ENCODE measurements around the gene TLK2. TPM values are rescaled to one million over a fixed set of nuclear protein-coding genes. Genes with fewer than 3 reads are reported as not detected.

The TLK2 gene
- polyA plus RNA-seq, 1 of the 3 experiments (the other 2 are of a cell fraction) = 51.9 TPM

DNA sequence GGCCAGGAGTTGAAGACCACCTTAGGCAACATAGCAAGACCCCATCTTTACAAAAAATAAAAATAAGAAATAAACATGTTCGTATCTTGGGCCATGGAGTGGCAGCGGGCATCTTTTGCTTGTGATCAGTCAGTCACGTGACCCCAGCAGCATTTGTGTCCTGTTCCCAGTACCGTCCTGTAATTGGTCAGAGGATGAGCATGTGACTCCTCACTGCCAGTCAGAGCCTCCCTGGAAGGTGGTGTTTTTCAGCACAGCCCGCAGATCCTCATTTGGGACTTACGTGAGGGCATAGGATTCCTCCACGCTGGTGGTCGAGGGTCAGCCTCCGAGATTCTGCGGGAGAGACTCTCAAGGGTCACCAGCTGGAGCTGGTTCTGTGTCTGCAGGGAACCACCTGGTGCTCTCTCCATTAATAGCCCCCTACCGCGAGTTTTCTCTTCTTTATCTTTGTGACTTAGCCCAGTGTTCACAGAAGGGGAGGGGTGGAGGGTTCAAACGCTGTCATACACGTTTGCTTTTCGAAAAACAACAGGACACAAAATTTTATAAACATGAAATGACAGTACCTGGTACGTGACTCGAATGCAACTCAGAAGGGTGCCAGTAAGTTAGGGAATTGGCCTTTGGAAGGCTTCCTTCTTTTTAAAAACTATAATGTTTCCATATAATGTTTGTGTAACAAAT is 166.0 kb downstream of the TLK2 start:
- Histone ChIP-seq H4K20me1 (ENCODE audit: insufficient read depth) (peaks cover 55% of the 10 kb centered on the region), H3K9ac (no peak overlapping the region; the same call in 1 of the 2 replicates), H3K79me2 (ENCODE audit: insufficient read depth) (peaks cover 99% of the 10 kb centered on the region), H3K4me1 (ENCODE audit: control insufficient read depth in 1 of 2, insufficient read depth in 2 of 2, low read depth in 1 of 2, low read length in 1 of 2) (no peaks in the 10 kb centered on the region; a peak in 2 of 4 replicates), H3K36me3 (replicated peaks in 1 of 2; ENCODE audit: control insufficient read depth in 1 of 2, insufficient read depth in 2 of 2, low read length in 1 of 2) (peaks cover 13 to 25% of the 10 kb centered on the region in 2 experiments), H3K27ac (ENCODE audit: low read depth in 2 of 2, low read length in 1 of 2) (peak overlapping the region; percentile 48 to 74), H3K4me2 (0 out of 2 replicates have a peak overlapping the region, but pooled peaks have one; percentile 14), H3K9me3 (no peaks in the 10 kb centered on the region), H3K9me2 (no peaks in the 10 kb centered on the region), H3K27me3 (ENCODE audit: insufficient read depth) (no peaks in the 10 kb centered on the region), H2AFZ (ENCODE audit: low read depth) (0 out of 2 replicates have a peak overlapping the region, but pooled peaks have one; percentile 38), H3K4me3 (ENCODE audit: low read depth in 2 of 2, low read length in 1 of 2) (peak overlapping the region in 1 of 2 experiments; percentile 40; a peak in 2 of 4 replicates), H3F3A (replicated peaks; ENCODE audit: insufficient read depth) (peaks cover 34% of the 10 kb centered on the region)
- POLR2A ChIA-PET = no interaction called here
- peak; percentile 94 for DNase-seq
- TF ChIP-seq MXI1 (IDR thresholded peaks at IDR 0.05; ENCODE audit: low read depth, low read length) (peak; percentile 57; the same call in 1 of the 2 replicates), RXRA (IDR thresholded peaks at IDR 0.05; ENCODE audit: borderline replicate concordance, low read depth) (no peak), ELF1 (IDR thresholded peaks at IDR 0.05) (no peak), CHD2 (IDR thresholded peaks at IDR 0.05; ENCODE audit: low read length, partially characterized antibody) (peak; percentile 71), POLR2AphosphoS5 (IDR thresholded peaks at IDR 0.05; ENCODE audit: low read depth, low read length) (peak; percentile 80), FOXJ3 (CRISPR knock-in tag; IDR thresholded peaks at IDR 0.05) (no peak), FOXM1 (IDR thresholded peaks at IDR 0.05; ENCODE audit: low read depth) (no peak), SMC3 (IDR thresholded peaks at IDR 0.05; ENCODE audit: low read depth, low read length) (no peak), YY1 (IDR thresholded peaks at IDR 0.05; ENCODE audit: low read depth) (no peak), RFX5 (IDR thresholded peaks at IDR 0.05; ENCODE audit: low read length) (no peak)
- TF ChIP-seq, protein P1, sequence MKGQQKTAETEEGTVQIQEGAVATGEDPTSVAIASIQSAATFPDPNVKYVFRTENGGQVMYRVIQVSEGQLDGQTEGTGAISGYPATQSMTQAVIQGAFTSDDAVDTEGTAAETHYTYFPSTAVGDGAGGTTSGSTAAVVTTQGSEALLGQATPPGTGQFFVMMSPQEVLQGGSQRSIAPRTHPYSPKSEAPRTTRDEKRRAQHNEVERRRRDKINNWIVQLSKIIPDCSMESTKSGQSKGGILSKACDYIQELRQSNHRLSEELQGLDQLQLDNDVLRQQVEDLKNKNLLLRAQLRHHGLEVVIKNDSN (IDR thresholded peaks at IDR 0.05; ENCODE audit: borderline replicate concordance, low read depth) = peak; percentile 95
- TF ChIP-seq, protein P2, sequence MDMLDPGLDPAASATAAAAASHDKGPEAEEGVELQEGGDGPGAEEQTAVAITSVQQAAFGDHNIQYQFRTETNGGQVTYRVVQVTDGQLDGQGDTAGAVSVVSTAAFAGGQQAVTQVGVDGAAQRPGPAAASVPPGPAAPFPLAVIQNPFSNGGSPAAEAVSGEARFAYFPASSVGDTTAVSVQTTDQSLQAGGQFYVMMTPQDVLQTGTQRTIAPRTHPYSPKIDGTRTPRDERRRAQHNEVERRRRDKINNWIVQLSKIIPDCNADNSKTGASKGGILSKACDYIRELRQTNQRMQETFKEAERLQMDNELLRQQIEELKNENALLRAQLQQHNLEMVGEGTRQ (IDR thresholded peaks at IDR 0.05; ENCODE audit: borderline replicate concordance, low read depth, low read length) = peak; percentile 96
- 47% methylated on average over 17 of the region's 17 CpGs for WGBS (ENCODE audit: low lambda C conversion rate)
- CTCF ChIA-PET = interaction anchor here (1.6 kb wide), 1 partner anchor 28 kb away, joined by 5 read pairs; no protein-coding TSS in a partner anchor

DNA sequence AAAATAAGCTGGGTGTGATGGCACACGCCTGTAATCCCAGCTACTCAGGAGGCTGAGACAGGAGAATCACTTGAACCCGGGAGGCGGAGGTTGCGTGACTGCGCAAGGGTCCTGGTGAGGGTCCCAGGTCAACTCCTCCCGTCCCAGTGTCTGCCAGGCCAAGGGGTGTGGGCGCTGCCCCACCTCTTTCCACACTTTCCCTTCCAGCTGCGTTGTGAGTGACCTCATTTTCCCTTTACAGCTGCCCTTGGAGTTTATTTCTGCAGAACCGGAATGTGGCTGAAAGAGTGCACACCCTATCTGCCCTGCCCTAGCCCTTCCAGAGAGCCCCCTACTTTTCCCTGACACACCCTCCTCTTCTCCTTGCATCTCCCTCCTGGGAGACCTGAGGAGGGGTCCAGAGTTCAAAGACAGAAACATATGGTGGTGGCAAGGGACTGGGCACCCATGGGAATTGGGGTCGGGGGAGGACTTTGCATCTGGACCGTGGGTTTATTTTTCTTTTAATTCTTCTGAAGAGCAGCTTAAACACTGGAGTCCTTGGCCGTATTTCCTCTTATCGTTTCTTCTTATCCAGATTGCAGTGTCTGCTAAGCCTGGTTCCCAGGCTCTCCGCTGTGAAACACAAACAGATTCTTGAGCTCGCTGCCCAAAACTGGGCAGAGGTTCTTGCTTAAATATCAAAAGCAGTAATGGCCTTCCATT is 169.8 kb downstream of the TLK2 start:
- no peaks in the 10 kb centered on the region for H3K9me2 ChIP-seq
- peaks cover 43% of the 10 kb centered on the region for H3F3A ChIP-seq (replicated peaks; ENCODE audit: insufficient read depth)
- H3K36me3 ChIP-seq (replicated peaks in 1 of 2; ENCODE audit: control insufficient read depth in 1 of 2, insufficient read depth in 2 of 2, low read length in 1 of 2) = peaks cover 13 to 20% of the 10 kb centered on the region in 2 experiments
- DNase-seq = no peak
- H3K4me3 ChIP-seq (ENCODE audit: low read depth in 2 of 2, low read length in 1 of 2) = no peak overlapping the region
- H4K20me1 ChIP-seq (ENCODE audit: insufficient read depth) = peaks cover 27% of the 10 kb centered on the region
- no peak overlapping the region for H2AFZ ChIP-seq (ENCODE audit: low read depth)
- H3K4me2 ChIP-seq = no peak overlapping the region
- 90% methylated on average over 15 of the region's 15 CpGs for WGBS (ENCODE audit: low lambda C conversion rate)
- H3K27me3 ChIP-seq (ENCODE audit: insufficient read depth) = no peaks in the 10 kb centered on the region
- H3K4me1 ChIP-seq (ENCODE audit: control insufficient read depth in 1 of 2, insufficient read depth in 2 of 2, low read depth in 1 of 2, low read length in 1 of 2) = peaks cover 14 to 16% of the 10 kb centered on the region in 2 experiments
- H3K27ac ChIP-seq (ENCODE audit: low read depth in 2 of 2, low read length in 1 of 2) = no peak overlapping the region
- TF ChIP-seq, protein P3, sequence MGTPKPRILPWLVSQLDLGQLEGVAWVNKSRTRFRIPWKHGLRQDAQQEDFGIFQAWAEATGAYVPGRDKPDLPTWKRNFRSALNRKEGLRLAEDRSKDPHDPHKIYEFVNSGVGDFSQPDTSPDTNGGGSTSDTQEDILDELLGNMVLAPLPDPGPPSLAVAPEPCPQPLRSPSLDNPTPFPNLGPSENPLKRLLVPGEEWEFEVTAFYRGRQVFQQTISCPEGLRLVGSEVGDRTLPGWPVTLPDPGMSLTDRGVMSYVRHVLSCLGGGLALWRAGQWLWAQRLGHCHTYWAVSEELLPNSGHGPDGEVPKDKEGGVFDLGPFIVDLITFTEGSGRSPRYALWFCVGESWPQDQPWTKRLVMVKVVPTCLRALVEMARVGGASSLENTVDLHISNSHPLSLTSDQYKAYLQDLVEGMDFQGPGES (IDR thresholded peaks at IDR 0.05; ENCODE audit: low read depth, low read length) = no peak
- no peak for TF ChIP-seq FOXM1 (IDR thresholded peaks at IDR 0.05; ENCODE audit: low read depth)
- no peak for TF ChIP-seq RAD21 (IDR thresholded peaks at IDR 0.05; ENCODE audit: low read length)
- no peak for TF ChIP-seq EP300 (IDR thresholded peaks at IDR 0.05; ENCODE audit: borderline replicate concordance in 1 of 2, low read depth in 1 of 2, low read length in 1 of 2)
- TF ChIP-seq GABPA (IDR thresholded peaks at IDR 0.05; ENCODE audit: low read depth) = no peak
- TF ChIP-seq TAF1 (IDR thresholded peaks at IDR 0.05; ENCODE audit: borderline replicate concordance, low read depth, low read length) = no peak
- TF ChIP-seq RCOR1 (IDR thresholded peaks at IDR 0.05; ENCODE audit: low read length) = no peak
- TF ChIP-seq, protein P2 (IDR thresholded peaks at IDR 0.05; ENCODE audit: borderline replicate concordance, low read depth, low read length) = no peak
- no peak for TF ChIP-seq TEAD4 (IDR thresholded peaks at IDR 0.05; ENCODE audit: borderline replicate concordance, insufficient read depth)
- TF ChIP-seq MXI1 (IDR thresholded peaks at IDR 0.05; ENCODE audit: low read depth, low read length) = no peak
- no peak for TF ChIP-seq RFX5 (IDR thresholded peaks at IDR 0.05; ENCODE audit: low read length)
- no peak for TF ChIP-seq GATA2 (CRISPR knock-in tag; IDR thresholded peaks at IDR 0.05)
- peaks cover 99% of the 10 kb centered on the region for H3K79me2 ChIP-seq (ENCODE audit: insufficient read depth)
- no peak overlapping the region for H3K9ac ChIP-seq
- ChIA-PET POLR2A (no interaction called here), CTCF (interaction anchor here (0.9 kb wide), 1 partner anchor 24 kb away, joined by 3 read pairs; no protein-coding TSS in a partner anchor)
- H3K9me3 ChIP-seq = no peaks in the 10 kb centered on the region

Data from SK-N-SH (cell line).